ENCODE results near the gene PDCD5.

- TF ChIP-seq POLR2A (IDR thresholded peaks at IDR 0.05) (no peak), CTCF (IDR thresholded peaks at IDR 0.05) (no peak)
Observed at GRCh38 chr19:32539240-32539916, 41.6 kb upstream of the PDCD5 start.

Data from uterus (tissue), 2 donors.